Endothelial cell of umbilical vein (primary cell): Measurements from ENCODE around the gene ZNF681.

Experiments
- CTCF ChIP-seq, 2 donors: IDR thresholded peaks; 1 replicate in 1 of 2; 2 replicates in 1 of 2; pipeline ENCODE4 v1.5.1; 2011; ENCODE audit warnings: low read length in 2 of 2, mild to moderate bottlenecking in 2 of 2, moderate library complexity in 2 of 2, control low read depth in 1 of 2, inconsistent platforms in 1 of 2, low read depth in 1 of 2; ENCODE audit not compliant: insufficient read depth in 1 of 2; ENCODE audit errors: extremely low read depth in 1 of 2
- EZH2 ChIP-seq: IDR thresholded peaks from 2 replicates; pipeline ENCODE4 v1.6.1; 2012; ENCODE audit warnings: borderline replicate concordance, low read depth, mild to moderate bottlenecking, moderate library complexity, low read length, inconsistent platforms; ENCODE audit not compliant: severe bottlenecking
- FOS ChIP-seq: IDR thresholded peaks from 2 replicates; pipeline ENCODE4 v1.6.1; 2011; ENCODE audit warnings: mild to moderate bottlenecking, low read length, moderate library complexity, borderline replicate concordance; ENCODE audit not compliant: insufficient read depth
- GATA2 ChIP-seq: IDR thresholded peaks from 2 replicates; pipeline ENCODE4 v1.7.0; 2011; ENCODE audit warnings: low read depth, mild to moderate bottlenecking, moderate library complexity, mixed read lengths, low read length; ENCODE audit not compliant: insufficient read length, insufficient read depth
- JUN ChIP-seq: IDR thresholded peaks from 2 replicates; pipeline ENCODE4 v1.6.1; 2011; ENCODE audit warnings: borderline replicate concordance, low read depth; ENCODE audit not compliant: insufficient read length, insufficient read depth
- MAX ChIP-seq: IDR thresholded peaks from 2 replicates; pipeline ENCODE4 v1.6.1; 2011; ENCODE audit not compliant: insufficient read depth, insufficient read length
- MYC ChIP-seq: IDR thresholded peaks from one replicate; pipeline ENCODE4 v1.6.1; 2011; ENCODE audit warnings: mild to moderate bottlenecking, low read depth, low read length
- POLR2A ChIP-seq: IDR thresholded peaks from 2 replicates; pipeline ENCODE4 v1.6.1; 2012; ENCODE audit warnings: low read depth, mild to moderate bottlenecking, control low read depth, low read length
- POLR2AphosphoS5 ChIP-seq: IDR thresholded peaks from 2 replicates; pipeline ENCODE4 v1.6.1; 2012; ENCODE audit warnings: low read depth, mild to moderate bottlenecking, control low read depth, low read length, moderate library complexity; ENCODE audit not compliant: insufficient read depth

- TF ChIP-seq POLR2A = no peak
- no peak for TF ChIP-seq CTCF (IDR thresholded peaks at IDR 0.05; ENCODE audit: extremely low read depth in 1 of 2, insufficient read depth in 1 of 2, low read depth in 1 of 2, low read length in 2 of 2)
- TF ChIP-seq FOS = no peak
- no peak for TF ChIP-seq MYC
- TF ChIP-seq EZH2 = no peak
- TF ChIP-seq GATA2 = no peak
- no peak for TF ChIP-seq POLR2AphosphoS5
- TF ChIP-seq MAX = no peak
- no peak for TF ChIP-seq JUN
Measured at GRCh38 chr19:23718802-23719201, 39.9 kb downstream of the ZNF681 start.
